22Rv1 (cell line): ENCODE measurements around the gene NCAM2.

Experiments used
- H3K27ac ChIP-seq: fragments of 450-650 bp; 2 replicates; pipeline ENCODE4 v1.5.1; 2017
- ZFX ChIP-seq: fragments of 450-650 bp; IDR thresholded peaks from 2 replicates; pipeline ENCODE4 v1.6.1; 2017; ENCODE audit warnings: antibody characterized with exemption, borderline replicate concordance
- TF ChIP-seq, protein P1 (sequence below): fragments of 450-650 bp; IDR thresholded peaks from 2 replicates; pipeline ENCODE4 v1.5.1; 2017; ENCODE audit warnings: mild to moderate bottlenecking

The NCAM2 gene

DNA sequence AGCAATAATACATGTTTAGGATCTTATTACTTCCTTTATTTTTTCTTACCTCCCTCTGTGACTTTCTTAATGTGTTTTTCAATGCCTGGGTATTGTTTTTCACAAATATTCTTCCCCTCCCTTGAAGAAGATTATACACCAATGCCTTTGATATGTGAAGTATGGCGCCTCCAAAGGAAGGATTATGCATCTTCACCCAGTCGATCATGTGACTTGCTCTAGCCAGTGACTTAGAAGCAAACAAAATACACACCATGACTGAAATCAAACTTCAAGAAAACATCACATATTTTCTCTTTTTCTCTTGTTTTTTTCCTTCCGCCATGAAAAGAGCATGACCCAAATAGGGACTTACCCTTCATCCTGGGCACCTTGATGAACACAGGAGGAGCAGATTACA is 297.1 kb downstream of the NCAM2 start:
- TF ChIP-seq, protein P1, sequence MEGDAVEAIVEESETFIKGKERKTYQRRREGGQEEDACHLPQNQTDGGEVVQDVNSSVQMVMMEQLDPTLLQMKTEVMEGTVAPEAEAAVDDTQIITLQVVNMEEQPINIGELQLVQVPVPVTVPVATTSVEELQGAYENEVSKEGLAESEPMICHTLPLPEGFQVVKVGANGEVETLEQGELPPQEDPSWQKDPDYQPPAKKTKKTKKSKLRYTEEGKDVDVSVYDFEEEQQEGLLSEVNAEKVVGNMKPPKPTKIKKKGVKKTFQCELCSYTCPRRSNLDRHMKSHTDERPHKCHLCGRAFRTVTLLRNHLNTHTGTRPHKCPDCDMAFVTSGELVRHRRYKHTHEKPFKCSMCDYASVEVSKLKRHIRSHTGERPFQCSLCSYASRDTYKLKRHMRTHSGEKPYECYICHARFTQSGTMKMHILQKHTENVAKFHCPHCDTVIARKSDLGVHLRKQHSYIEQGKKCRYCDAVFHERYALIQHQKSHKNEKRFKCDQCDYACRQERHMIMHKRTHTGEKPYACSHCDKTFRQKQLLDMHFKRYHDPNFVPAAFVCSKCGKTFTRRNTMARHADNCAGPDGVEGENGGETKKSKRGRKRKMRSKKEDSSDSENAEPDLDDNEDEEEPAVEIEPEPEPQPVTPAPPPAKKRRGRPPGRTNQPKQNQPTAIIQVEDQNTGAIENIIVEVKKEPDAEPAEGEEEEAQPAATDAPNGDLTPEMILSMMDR: no peak
- no peak for TF ChIP-seq ZFX
- no peak overlapping the region for H3K27ac ChIP-seq

DNA sequence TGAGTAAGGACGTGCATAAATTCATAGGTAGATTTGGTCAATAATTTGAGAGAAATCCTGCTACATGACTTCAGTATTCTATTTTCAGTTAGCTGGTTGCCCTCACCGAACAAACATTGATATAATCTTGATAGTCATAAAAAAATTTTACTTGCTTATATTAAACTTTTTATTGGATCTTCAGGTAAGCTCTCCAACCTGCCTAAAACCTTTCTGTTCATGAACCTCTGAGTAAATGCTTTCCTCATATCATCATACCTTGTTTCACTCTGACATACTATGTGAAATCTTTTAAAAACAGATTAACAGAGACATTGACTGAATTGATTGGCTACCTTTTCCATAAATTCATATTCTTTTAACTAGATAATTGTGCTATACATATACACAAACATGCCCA is 299.0 kb downstream of the NCAM2 start:
- TF ChIP-seq, protein P1: no peak
- no peak for TF ChIP-seq ZFX
- peak overlapping the region; percentile 71 for H3K27ac ChIP-seq

DNA sequence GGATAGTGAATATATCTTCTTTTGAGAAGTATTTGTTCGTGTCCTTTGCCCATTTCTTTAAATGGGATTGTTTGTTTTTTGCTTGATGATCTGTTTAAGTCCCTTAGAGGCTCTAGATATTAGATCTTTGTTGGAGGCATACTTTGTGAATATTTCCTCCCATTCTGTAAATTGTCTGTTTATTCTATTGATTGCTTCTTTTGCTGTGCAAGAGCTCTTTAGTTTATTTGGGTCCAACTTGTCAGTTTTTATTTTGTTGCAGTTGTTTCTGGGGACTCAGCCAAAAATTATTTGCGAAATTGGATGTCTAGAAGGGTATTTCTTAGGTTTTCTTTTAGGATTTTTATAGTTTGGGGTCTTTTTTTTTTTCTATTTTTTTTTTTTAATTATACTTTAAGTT is 302.8 kb downstream of the NCAM2 start:
- TF ChIP-seq ZFX: no peak
- TF ChIP-seq, protein P1: no peak
- H3K27ac ChIP-seq: no peak overlapping the region

DNA sequence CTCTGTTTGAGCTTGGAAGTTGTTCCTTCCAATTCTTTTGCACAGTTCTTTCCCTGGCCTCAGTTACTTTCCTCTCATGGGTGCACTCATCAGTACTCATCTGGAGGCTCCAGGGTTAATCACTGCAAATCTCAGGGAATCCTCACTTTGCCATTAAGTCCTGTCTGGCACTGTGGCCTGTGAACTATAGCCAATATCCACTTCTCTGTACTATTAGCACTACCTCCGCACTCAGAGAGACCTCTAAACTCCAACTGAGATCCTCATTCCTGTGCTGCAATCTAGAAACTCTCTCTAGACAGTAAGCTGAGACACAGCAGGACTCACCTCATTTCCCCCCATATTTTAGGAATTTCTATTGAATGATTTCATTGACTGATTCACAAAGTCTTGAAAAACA is 311.3 kb downstream of the NCAM2 start:
- no peak for TF ChIP-seq ZFX
- TF ChIP-seq, protein P1: no peak
- H3K27ac ChIP-seq: no peak overlapping the region

DNA sequence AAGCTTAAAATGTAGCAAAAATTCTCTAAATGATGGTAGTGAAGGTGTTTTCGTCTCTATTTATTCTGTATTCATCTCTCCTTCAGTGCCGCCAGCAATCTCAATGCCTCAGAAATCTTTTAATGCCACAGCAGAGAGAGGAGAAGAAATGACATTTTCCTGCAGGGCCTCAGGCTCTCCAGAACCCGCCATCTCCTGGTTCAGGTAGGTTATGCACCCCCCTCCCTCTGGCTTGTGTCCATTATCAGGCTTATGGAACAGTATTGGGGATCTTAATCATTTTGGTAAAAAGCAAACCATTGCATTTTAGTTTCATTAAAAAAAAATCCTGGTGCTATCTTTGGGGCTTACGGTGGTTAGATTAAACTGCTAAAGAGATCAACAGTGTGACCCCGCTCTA is 326.1 kb downstream of the NCAM2 start:
- no peak for TF ChIP-seq ZFX
- TF ChIP-seq, protein P1: no peak

DNA sequence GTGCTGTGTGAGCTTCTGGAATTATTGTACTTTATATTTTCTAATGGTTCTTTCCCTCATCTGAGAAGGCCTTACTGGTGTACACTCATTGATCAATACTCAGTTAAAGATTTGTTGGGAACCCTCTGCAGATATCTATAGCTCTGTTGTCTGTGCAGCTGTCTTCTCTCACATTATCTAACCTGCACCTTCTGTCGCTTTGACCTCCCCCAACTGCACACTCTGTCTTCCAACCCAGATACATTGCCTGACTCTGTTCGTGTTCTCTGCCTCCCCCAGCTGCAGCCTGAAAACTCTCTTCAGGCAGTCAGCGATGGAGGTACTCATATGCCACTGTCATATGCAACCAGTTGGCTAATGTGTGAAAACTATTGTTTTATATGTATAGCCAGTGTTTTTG is 334.3 kb downstream of the NCAM2 start:
- peak overlapping the region; percentile 11; the same call in 1 of the 2 replicates for H3K27ac ChIP-seq
- no peak for TF ChIP-seq ZFX
- TF ChIP-seq, protein P1: no peak

More for the DNA sequence above, 326.1 kb downstream of the NCAM2 start:
- H3K27ac ChIP-seq: no peak overlapping the region

DNA sequence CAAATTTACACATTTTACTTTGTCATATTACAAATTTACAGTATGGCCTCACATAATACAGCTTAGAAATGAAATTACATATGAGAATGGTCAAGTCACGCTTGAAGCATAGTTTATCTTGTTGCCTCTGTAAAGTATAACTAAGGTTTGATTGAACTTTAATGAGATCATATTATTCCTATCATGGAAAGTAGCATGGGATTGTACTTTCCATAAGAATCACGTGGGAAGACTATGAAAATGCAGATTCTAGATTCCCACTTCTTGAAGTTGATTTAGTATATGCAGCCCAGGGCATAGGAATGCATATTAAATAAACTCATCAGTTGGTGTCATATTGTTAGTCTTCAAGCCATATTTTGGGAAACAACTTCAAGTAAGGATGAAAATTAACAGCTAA is 342.8 kb downstream of the NCAM2 start:
- H3K27ac ChIP-seq: peak overlapping the region; percentile 36
- TF ChIP-seq ZFX: no peak
- TF ChIP-seq, protein P1: no peak
